Ishikawa (cell line): ENCODE results near the gene COL12A1.

Experiments used
- EGR1 ChIP-seq: IDR thresholded peaks from 2 replicates; pipeline ENCODE4 v1.6.1; 2012
- RAD21 ChIP-seq: IDR thresholded peaks from 2 replicates; pipeline ENCODE4 v1.6.1; 2012; ENCODE audit warnings: low read depth
- TCF12 ChIP-seq: IDR thresholded peaks from 2 replicates; pipeline ENCODE4 v1.6.1; 2012; ENCODE audit warnings: low read depth
- TEAD4 ChIP-seq: IDR thresholded peaks from 2 replicates; pipeline ENCODE4 v1.6.1; 2012
- YY1 ChIP-seq: IDR thresholded peaks from 2 replicates; pipeline ENCODE4 v1.6.1; 2012; ENCODE audit warnings: low read depth
- TF ChIP-seq, protein P1 (sequence below): IDR thresholded peaks from 2 replicates; pipeline ENCODE4 v1.6.1; 2012

DNA sequence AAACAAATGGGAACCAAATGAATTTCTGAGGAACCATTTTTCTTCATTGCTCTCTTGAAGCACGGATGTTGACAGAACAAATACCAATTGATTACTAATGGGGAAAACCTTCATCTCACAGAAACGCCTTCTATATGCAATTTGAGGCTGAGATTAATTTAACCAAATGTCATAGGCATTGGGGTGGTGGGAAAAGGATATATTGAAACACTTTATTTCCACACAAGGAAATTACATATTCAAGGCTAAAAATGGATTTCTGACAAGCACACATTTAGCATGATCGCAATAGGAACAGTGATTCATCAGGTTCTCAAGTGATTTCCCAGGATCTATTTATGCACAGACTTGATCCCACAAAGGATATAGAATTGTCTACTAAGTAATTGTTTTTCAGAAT lies 88.9 kb downstream of the COL12A1 start:
- TF ChIP-seq, protein P1, sequence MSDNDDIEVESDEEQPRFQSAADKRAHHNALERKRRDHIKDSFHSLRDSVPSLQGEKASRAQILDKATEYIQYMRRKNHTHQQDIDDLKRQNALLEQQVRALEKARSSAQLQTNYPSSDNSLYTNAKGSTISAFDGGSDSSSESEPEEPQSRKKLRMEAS = no peak
- no peak for TF ChIP-seq RAD21
- no peak for TF ChIP-seq EGR1
- TF ChIP-seq YY1 = no peak
- no peak for TF ChIP-seq TEAD4
- no peak for TF ChIP-seq TCF12
